Measurements from ENCODE around the gene MTX1. TPM values are rescaled to one million over a fixed set of nuclear protein-coding genes. Genes with fewer than 3 reads are reported as not detected.

MTX1 gene
- total RNA-seq, 1 experiment from 2014 or later: 49.5 TPM

- no peaks in the 10 kb centered on the region for H3K9me3 ChIP-seq (ENCODE audit: low read length)
- peak; percentile 98 for DNase-seq
- H3K27me3 ChIP-seq (ENCODE audit: low read length): no peaks in the 10 kb centered on the region
- peaks cover 22% of the 10 kb centered on the region for H3K79me2 ChIP-seq (ENCODE audit: low read length)
- H3K36me3 ChIP-seq (ENCODE audit: insufficient read depth, low read length): no peaks in the 10 kb centered on the region
- no peaks in the 10 kb centered on the region for H3K9me2 ChIP-seq (replicated peaks; ENCODE audit: insufficient read depth, low read length)
- H3K4me1 ChIP-seq (ENCODE audit: low read length): peaks cover 45% of the 10 kb centered on the region
- H3K9ac ChIP-seq (ENCODE audit: low read length): peak overlapping the region; percentile 87
- peak overlapping the region; percentile 71 for H3K27ac ChIP-seq (ENCODE audit: low read length)
- peak overlapping the region; percentile 95; the same call in 1 of the 2 replicates for H2AFZ ChIP-seq (ENCODE audit: low read length)
- H4K20me1 ChIP-seq (ENCODE audit: insufficient read depth, low read depth, low read length): no peaks in the 10 kb centered on the region
- H3K4me3 ChIP-seq (ENCODE audit: low read length): peak overlapping the region; percentile 88
- H3K4me2 ChIP-seq (ENCODE audit: low read depth, low read length, poor library complexity, severe bottlenecking): peak overlapping the region; percentile 99
Measured at GRCh38 chr1:155250633-155251449, 42.3 kb downstream of the MTX1 start.

DNA sequence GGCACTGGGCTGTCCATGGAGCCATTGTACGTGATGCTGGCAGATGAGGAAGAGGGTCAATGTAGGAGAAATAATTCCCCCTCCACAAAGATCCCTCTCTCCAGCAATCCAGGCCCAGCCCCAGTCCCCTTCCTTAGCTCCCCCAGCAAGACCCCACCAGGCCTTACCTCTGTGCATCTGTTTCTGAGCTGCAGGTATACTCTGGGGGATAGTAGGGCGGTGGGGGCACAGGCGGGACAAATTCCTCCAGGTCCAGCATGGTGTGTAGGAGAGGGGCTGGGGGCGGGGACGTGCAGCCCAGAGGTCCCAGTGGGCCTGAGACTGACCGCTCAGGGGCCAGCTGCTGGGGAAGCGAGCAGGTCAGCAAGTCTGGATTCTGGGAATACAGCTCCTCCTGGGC is 43.1 kb downstream of the MTX1 start:
- no peaks in the 10 kb centered on the region for H4K20me1 ChIP-seq (ENCODE audit: insufficient read depth, low read depth, low read length)
- H3K4me2 ChIP-seq (ENCODE audit: low read depth, low read length, poor library complexity, severe bottlenecking): peak overlapping the region; percentile 99
- no peak overlapping the region; the same call in 1 of the 2 replicates for H2AFZ ChIP-seq (ENCODE audit: low read length)
- no peaks in the 10 kb centered on the region for H3K9me3 ChIP-seq (ENCODE audit: low read length)
- peak overlapping the region; percentile 56; the same call in 1 of the 2 replicates for H3K27ac ChIP-seq (ENCODE audit: low read length)
- no peaks in the 10 kb centered on the region for H3K36me3 ChIP-seq (ENCODE audit: insufficient read depth, low read length)
- no peaks in the 10 kb centered on the region for H3K9me2 ChIP-seq (replicated peaks; ENCODE audit: insufficient read depth, low read length)
- DNase-seq: no peak
- peak overlapping the region; percentile 87 for H3K9ac ChIP-seq (ENCODE audit: low read length)
- H3K4me3 ChIP-seq (ENCODE audit: low read length): peak overlapping the region; percentile 88; the same call in 1 of the 2 replicates
- peaks cover 22% of the 10 kb centered on the region for H3K79me2 ChIP-seq (ENCODE audit: low read length)
- peaks cover 45% of the 10 kb centered on the region for H3K4me1 ChIP-seq (ENCODE audit: low read length)
- no peaks in the 10 kb centered on the region for H3K27me3 ChIP-seq (ENCODE audit: low read length)

DNA sequence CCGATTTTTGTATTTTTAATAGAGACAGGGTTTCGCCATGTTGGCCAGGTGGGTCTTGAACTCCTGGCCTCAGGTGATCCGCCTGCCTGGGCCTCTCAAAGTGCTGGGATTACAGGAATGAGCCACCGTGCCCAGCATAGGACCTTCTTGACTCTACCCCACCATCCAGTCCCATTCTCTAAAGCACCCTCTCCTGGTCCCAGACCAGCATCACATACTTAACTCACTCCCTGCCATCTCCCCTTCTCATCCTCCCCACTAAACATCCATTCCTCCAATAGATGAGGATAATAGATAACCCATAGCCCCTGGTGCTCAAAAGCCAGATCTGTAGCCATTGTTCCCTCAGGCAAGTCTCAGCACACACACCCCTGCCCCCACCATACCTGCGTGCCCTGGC is 44.7 kb downstream of the MTX1 start:
- no peaks in the 10 kb centered on the region for H3K9me3 ChIP-seq (ENCODE audit: low read length)
- H3K4me2 ChIP-seq (ENCODE audit: low read depth, low read length, poor library complexity, severe bottlenecking): peak overlapping the region; percentile 78
- DNase-seq: no peak
- peaks cover 4% of the 10 kb centered on the region; the same call in 1 of the 2 replicates for H3K36me3 ChIP-seq (ENCODE audit: insufficient read depth, low read length)
- H2AFZ ChIP-seq (ENCODE audit: low read length): no peak overlapping the region
- peak overlapping the region; percentile 64 for H3K27ac ChIP-seq (ENCODE audit: low read length)
- H3K9me2 ChIP-seq (replicated peaks; ENCODE audit: insufficient read depth, low read length): no peaks in the 10 kb centered on the region
- peaks cover 22% of the 10 kb centered on the region for H3K79me2 ChIP-seq (ENCODE audit: low read length)
- H3K4me3 ChIP-seq (ENCODE audit: low read length): peak overlapping the region; percentile 73
- no peaks in the 10 kb centered on the region for H4K20me1 ChIP-seq (ENCODE audit: insufficient read depth, low read depth, low read length)
- H3K27me3 ChIP-seq (ENCODE audit: low read length): no peaks in the 10 kb centered on the region
- peaks cover 45% of the 10 kb centered on the region for H3K4me1 ChIP-seq (ENCODE audit: low read length)
- peak overlapping the region; percentile 91 for H3K9ac ChIP-seq (ENCODE audit: low read length)

DNA sequence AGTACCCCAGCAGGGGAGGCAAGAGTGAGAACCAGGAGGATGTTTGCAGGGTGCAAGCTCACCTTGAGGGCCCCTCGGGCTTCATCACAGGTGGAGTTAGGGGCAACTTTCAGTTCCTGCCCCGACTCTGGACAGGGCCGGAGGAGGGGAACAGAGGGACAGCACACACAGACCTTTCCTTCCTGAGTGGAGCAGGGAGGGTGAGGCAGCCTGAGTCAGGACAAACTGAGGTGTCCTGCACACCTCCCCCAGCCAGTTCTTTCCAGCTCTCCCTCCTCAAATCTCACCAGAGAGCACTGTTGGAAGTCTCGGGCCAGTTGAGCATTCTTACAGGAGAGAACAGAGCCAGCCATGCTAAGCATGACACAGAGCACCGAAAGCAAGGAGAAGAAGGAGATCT is 45.3 kb downstream of the MTX1 start:
- peaks cover 45% of the 10 kb centered on the region for H3K4me1 ChIP-seq (ENCODE audit: low read length)
- H3K79me2 ChIP-seq (ENCODE audit: low read length): peaks cover 22% of the 10 kb centered on the region
- H3K9ac ChIP-seq (ENCODE audit: low read length): peak overlapping the region; percentile 91
- H3K27me3 ChIP-seq (ENCODE audit: low read length): no peaks in the 10 kb centered on the region
- H3K4me3 ChIP-seq (ENCODE audit: low read length): peak overlapping the region; percentile 73
- H3K9me2 ChIP-seq (replicated peaks; ENCODE audit: insufficient read depth, low read length): no peaks in the 10 kb centered on the region
- H3K36me3 ChIP-seq (ENCODE audit: insufficient read depth, low read length): peaks cover 4% of the 10 kb centered on the region; the same call in 1 of the 2 replicates
- no peak overlapping the region for H2AFZ ChIP-seq (ENCODE audit: low read length)
- no peaks in the 10 kb centered on the region for H4K20me1 ChIP-seq (ENCODE audit: insufficient read depth, low read depth, low read length)
- DNase-seq: peak; percentile 51
- peak overlapping the region; percentile 64 for H3K27ac ChIP-seq (ENCODE audit: low read length)
- peak overlapping the region; percentile 78 for H3K4me2 ChIP-seq (ENCODE audit: low read depth, low read length, poor library complexity, severe bottlenecking)
- H3K9me3 ChIP-seq (ENCODE audit: low read length): no peaks in the 10 kb centered on the region

- H3K27ac ChIP-seq (ENCODE audit: low read length): peak overlapping the region; percentile 64
- H3K36me3 ChIP-seq (ENCODE audit: insufficient read depth, low read length): peaks cover 4% of the 10 kb centered on the region; the same call in 1 of the 2 replicates
- H3K27me3 ChIP-seq (ENCODE audit: low read length): no peaks in the 10 kb centered on the region
- peak overlapping the region; percentile 78 for H3K4me2 ChIP-seq (ENCODE audit: low read depth, low read length, poor library complexity, severe bottlenecking)
- peak; percentile 61 for DNase-seq
- peak overlapping the region; percentile 73 for H3K4me3 ChIP-seq (ENCODE audit: low read length)
- peaks cover 22% of the 10 kb centered on the region for H3K79me2 ChIP-seq (ENCODE audit: low read length)
- no peaks in the 10 kb centered on the region for H3K9me2 ChIP-seq (replicated peaks; ENCODE audit: insufficient read depth, low read length)
- H3K9ac ChIP-seq (ENCODE audit: low read length): peak overlapping the region; percentile 91
- H4K20me1 ChIP-seq (ENCODE audit: insufficient read depth, low read depth, low read length): no peaks in the 10 kb centered on the region
- H2AFZ ChIP-seq (ENCODE audit: low read length): no peak overlapping the region
- H3K4me1 ChIP-seq (ENCODE audit: low read length): peaks cover 45% of the 10 kb centered on the region
- no peaks in the 10 kb centered on the region for H3K9me3 ChIP-seq (ENCODE audit: low read length)
Measured at GRCh38 chr1:155254228-155254713, 45.8 kb downstream of the MTX1 start.

DNA sequence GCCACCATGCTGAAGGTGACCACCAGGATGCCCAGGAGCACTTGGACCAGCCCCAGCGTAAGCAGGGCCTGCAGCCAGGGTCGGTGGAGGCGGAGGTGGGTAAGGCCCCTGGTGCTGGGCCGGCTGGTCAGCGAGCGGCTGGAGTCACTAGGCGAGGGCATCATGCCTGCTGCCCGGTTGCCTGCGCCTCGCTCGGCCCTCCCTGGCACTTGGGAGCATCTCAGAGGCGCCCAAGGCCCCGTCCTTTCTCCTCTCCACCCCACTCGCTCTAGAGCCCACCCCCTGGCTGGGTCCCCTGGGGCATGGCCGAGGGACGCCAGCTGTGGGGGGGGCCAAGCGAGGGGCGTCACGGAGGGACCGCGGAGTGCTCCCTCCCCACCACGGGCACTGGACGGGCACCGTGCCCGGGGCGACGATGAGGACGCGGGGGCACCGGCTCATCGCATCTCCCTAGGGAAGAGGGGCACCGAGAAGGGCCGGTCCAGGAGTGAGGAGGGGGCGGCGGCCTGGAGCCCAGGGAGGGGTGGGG is 46.3 kb downstream of the MTX1 start:
- H2AFZ ChIP-seq (ENCODE audit: low read length): no peak overlapping the region; the same call in 1 of the 2 replicates
- H3K79me2 ChIP-seq (ENCODE audit: low read length): peaks cover 22% of the 10 kb centered on the region
- peaks cover 4% of the 10 kb centered on the region; the same call in 1 of the 2 replicates for H3K36me3 ChIP-seq (ENCODE audit: insufficient read depth, low read length)
- H3K4me2 ChIP-seq (ENCODE audit: low read depth, low read length, poor library complexity, severe bottlenecking): peak overlapping the region; percentile 78
- peak; percentile 70 for DNase-seq
- peak overlapping the region; percentile 91 for H3K9ac ChIP-seq (ENCODE audit: low read length)
- peak overlapping the region; percentile 73 for H3K4me3 ChIP-seq (ENCODE audit: low read length)
- no peaks in the 10 kb centered on the region for H3K27me3 ChIP-seq (ENCODE audit: low read length)
- H3K9me3 ChIP-seq (ENCODE audit: low read length): no peaks in the 10 kb centered on the region
- no peaks in the 10 kb centered on the region for H4K20me1 ChIP-seq (ENCODE audit: insufficient read depth, low read depth, low read length)
- peak overlapping the region; percentile 64 for H3K27ac ChIP-seq (ENCODE audit: low read length)
- H3K9me2 ChIP-seq (replicated peaks; ENCODE audit: insufficient read depth, low read length): no peaks in the 10 kb centered on the region
- H3K4me1 ChIP-seq (ENCODE audit: low read length): peaks cover 44% of the 10 kb centered on the region

- Histone ChIP-seq H3K4me3 (ENCODE audit: low read length) (peak within 1 kb of the TSS; percentile 73), H3K36me3 (ENCODE audit: insufficient read depth, low read length) (peaks cover 4% of the 10 kb centered on the region; the same call in 1 of the 2 replicates), H3K4me1 (ENCODE audit: low read length) (peaks cover 40% of the 10 kb centered on the region), H4K20me1 (ENCODE audit: insufficient read depth, low read depth, low read length) (no peaks in the 10 kb centered on the region), H3K27ac (ENCODE audit: low read length) (peak within 1 kb of the TSS; percentile 64), H3K9me2 (replicated peaks; ENCODE audit: insufficient read depth, low read length) (no peaks in the 10 kb centered on the region), H3K9ac (ENCODE audit: low read length) (peak within 1 kb of the TSS; percentile 91), H2AFZ (ENCODE audit: low read length) (no peak within 1 kb of the TSS; the same call in 1 of the 2 replicates), H3K9me3 (ENCODE audit: low read length) (no peaks in the 10 kb centered on the region), H3K27me3 (ENCODE audit: low read length) (no peaks in the 10 kb centered on the region), H3K4me2 (ENCODE audit: low read depth, low read length, poor library complexity, severe bottlenecking) (peak within 1 kb of the TSS; percentile 78), H3K79me2 (ENCODE audit: low read length) (peaks cover 23% of the 10 kb centered on the region)
- peak; percentile 95 for DNase-seq
Measured at GRCh38 chr1:155255243-155256007, 46.9 kb downstream of the MTX1 start, which contains the start of gene ENTREP3. TSS of gene ENTREP3 (minus strand) at chr1:155255483. CDS start at chr1:155254877, 606 bp downstream.

Data from Karpas-422 (cell line).